GM18909 (cell line): Measurements from ENCODE around the gene OR2S2.
"Not testable (repeated sequence)": the region's sequence is repeated elsewhere in the genome, so short reads cannot be mapped to it uniquely, and the experiment has no call there.

Experiments used
- ATAC-seq: cut with Tn5 transposase; IDR thresholded peaks from one replicate; pipeline ENCODE4 v1.9.1; 2021; ENCODE audit warnings: mild to moderate bottlenecking; ENCODE audit not compliant: unreplicated experiment, poor library complexity

The OR2S2 gene

DNA sequence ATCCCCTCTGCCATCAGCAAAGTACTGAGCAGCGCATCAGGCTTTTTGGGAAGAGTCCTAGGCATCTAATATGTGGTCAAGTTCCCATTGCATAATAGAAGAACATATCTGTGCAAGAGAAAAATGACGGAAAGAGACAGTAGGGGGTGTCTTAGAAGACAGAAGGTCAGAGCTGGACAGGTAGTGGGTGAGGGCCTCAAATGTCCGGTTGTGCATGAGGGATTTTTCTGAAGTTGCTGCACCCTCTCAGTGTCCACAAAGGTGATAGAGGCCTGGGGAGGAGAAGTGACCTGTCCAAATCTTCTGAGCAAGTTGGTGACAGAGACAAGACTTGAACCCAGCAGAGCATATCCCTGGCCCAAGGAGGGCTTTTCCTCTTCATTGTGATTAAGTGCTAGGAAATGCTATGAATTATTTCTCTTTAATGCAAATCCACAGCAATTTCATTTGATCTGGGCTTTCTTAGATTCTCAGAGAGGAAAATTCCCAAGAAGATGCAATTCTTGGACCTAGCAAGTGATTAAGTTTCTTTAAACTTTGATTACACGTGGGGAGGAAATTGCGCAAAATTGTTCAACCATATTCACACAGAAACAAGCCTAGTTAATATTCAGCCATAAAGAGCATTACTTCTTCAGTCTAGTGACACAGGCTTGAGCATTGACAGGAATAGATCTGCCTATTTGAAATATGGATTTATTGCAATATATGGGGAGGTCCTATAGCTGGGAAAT lies at the start of gene OR2S2:
OR2S2 (minus strand) TSS at position 51 of the 734 bp plus-strand sequence. CDS start 56 bp downstream, outside the sequence.
- ATAC-seq: no peak

- no peak for ATAC-seq
Observed at GRCh38 chr9:36007316-36007708, 49.4 kb upstream of the OR2S2 start.

GRCh38 chr9:36006549-36007315 lies 48.8 kb upstream of the OR2S2 start:
- ATAC-seq: no peak

DNA sequence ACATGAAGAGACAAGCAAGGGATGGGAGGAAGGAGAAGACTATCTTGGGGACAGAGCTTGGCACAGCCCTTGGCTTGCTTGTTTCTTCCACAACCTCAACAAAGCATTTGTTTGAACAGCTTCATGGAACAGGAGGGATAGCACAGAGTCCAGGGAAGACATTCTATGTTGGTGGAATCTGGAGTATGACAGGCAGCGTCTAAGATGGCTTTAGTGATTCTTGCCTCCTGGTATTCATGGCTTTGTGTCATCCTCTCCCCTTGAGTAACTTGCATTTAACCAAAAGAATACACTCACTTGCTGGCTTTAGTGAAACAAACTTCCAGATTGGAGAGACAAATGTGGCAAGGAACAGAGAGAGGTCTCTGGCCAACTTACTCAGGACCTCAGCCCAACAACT lies 47.9 kb upstream of the OR2S2 start:
- ATAC-seq: no peak

DNA sequence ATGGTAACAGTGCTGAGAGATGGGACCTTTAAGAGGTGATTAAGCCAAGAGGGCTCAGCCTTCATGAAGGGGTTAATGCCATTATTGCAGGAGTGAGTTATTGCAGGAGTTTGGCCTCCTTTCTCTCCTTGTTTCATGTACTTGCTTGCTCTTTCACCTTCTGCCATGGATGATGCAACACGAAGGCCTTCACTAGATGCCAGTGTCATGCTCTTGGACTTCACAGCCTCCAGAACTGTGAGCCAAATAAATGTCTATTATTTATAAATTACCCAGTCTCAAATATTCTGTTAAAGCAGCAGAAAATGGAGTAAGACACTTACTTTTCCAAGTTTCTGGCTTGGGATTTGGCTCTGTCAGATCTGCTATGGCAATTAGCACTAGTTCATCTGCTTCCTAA lies 40.4 kb upstream of the OR2S2 start:
- ATAC-seq: no peak

GRCh38 chr9:35997016-35997415 lies 39.1 kb upstream of the OR2S2 start:
- ATAC-seq: not testable (repeated sequence)

- no peak for ATAC-seq
Observed at GRCh38 chr9:35996358-35996970, 38.5 kb upstream of the OR2S2 start.

GRCh38 chr9:35994959-35995358 lies 37.0 kb upstream of the OR2S2 start:
- no peak for ATAC-seq

DNA sequence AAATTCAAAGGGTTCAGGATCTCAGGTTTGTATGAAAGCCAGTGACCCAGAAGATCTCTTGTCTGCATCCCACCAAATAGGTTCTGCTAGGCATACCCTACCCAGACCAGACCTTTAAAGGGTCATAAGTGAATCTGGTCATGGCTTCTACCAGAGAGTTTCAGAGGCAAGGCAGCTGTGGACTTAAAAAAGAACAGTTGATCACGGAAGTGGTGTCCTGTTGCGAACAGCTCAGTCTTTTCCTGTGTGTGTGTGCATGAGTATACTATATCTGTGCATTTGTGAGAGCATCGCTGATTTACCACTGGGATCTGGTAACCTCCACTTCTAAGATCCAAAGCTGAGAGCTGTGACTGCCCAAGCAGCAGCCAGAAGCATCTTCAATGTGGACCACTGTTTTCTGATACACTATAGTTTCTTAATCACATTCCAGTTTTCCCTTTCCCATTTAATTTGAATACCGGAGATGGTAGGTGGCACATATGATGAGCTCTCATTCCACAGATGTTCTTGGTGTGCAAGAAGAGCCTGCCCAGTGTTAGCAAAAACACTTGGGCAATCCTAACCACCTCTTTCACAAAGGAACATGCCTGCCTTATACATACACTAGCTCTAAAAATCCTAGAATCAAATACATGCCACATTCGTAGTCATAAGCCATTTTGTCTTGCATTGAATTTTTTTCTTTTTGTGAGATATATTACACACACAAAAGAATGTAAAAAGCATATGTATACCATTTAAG lies 36.2 kb upstream of the OR2S2 start:
- no peak for ATAC-seq

- ATAC-seq: not testable (repeated sequence)
Observed at GRCh38 chr9:35993136-35993535, 35.2 kb upstream of the OR2S2 start.

DNA sequence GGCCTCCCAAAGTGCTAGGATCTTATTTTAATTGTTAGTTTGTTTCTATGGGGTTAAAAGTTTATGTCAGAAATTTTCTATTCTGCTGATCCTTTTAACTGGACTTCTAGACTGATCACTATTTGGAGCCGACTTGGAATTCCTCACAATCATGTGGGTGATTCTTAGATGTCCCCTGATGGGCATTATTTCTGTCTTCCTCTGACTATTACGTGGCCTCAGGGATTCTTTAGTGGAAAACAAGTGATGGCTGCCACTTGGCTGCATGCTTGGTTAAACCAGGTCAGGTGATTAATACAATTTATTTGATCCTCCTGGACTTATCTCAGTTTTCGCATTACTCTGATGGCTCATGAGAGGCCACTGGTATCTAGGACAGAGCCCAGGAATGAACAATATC lies 32.2 kb upstream of the OR2S2 start:
- ATAC-seq: no peak

GRCh38 chr9:35984021-35984420 lies 26.1 kb upstream of the OR2S2 start:
- no peak for ATAC-seq

DNA sequence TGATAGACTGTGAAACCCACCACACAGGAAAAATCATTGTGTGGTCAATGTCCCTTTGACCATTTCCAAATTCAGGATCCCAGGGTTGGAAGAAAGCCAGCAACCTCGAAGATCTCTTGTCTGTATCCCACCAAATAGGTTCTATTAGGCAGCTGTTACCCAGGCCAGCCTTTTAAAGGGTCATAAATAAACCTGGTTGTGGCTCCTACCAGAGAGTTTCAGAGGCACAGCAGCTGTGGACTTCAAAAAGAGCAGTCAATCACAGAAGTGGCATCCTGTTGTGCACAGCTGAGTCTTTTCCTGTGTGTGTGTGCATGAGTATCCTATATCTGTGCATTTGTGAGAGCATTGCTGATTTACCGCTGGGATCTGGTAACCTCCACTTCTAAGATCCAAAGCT lies 23.7 kb upstream of the OR2S2 start:
- no peak for ATAC-seq

GRCh38 chr9:35980289-35981011 lies 22.5 kb upstream of the OR2S2 start:
- no peak for ATAC-seq

GRCh38 chr9:35978792-35979191 lies 20.8 kb upstream of the OR2S2 start:
- ATAC-seq: no peak

DNA sequence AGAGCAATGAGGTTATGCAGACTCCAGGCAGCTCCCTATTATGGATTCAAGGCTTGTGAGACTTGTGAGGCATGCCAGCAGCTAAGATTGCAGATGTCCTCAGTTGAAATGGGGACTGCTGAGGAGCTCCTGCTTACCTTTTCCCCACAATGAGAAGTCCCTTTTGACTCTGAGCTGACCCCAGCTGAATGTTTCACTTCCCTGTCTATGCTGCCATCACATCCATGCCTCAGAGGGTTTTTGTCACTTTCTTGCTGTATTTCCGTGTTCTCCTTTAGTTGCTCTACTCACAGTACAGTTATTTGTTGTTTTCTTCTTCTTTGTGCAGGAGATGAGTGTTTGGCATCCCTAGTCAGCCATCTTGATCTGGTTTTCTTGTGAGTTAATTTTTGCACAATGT lies 18.8 kb upstream of the OR2S2 start:
- no peak for ATAC-seq

DNA sequence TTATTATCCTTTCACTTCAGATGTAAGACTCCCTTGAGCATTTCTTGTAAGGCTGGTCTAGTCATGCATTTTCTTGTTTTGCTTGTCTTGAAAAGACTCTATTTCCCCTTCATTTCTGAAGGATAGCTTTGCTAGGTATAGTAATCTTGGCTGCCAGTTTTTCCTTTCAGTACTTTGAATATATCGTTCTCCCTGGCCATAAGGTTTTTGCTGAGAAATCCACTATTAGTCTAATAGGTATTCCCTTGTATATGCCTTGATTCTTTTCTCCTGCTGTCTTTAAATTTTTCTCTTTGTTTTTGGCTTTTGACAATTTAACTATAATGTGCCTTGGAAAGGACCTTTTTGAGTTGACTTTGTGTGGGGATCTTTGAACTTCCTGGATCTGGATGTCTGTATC lies 16.8 kb upstream of the OR2S2 start:
- ATAC-seq: no peak

- no peak for ATAC-seq
Observed at GRCh38 chr9:35972093-35972492, 14.1 kb upstream of the OR2S2 start.

- no peak for ATAC-seq
Observed at GRCh38 chr9:35967042-35967441, 9.1 kb upstream of the OR2S2 start.

DNA sequence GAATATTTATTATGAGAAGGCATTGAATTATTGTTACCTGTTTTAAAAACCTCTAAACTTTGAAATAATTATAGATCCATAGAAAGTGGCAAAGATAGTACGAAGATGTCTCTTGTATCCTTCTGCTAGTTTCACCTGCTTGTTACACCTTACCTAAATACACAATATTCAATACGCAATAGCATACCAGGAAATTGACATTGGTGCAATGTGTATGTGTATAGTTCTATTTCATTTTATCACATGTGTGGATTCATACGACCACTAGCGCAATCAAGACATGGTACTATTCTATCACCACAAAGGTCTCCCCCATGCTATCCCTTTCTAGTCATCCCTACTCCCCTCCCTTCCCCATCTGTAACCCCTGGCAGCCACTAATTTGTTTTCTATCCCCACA lies 8.5 kb upstream of the OR2S2 start:
- ATAC-seq: no peak
